ENCODE results near the gene GID8. TPM values are rescaled to one million over a fixed set of nuclear protein-coding genes. Genes with fewer than 3 reads are reported as not detected.

GID8 gene
- total and polyA plus RNA-seq, 2 of the 13 experiments (the other 11 are each of a cell fraction or from before 2014, with no cell fraction given) = 39.6 to 59.8 TPM

- TF ChIP-seq USF2 (IDR thresholded peaks at IDR 0.05; ENCODE audit: low read depth, low read length) (no peak), USF2 (CRISPR knock-in tag; IDR thresholded peaks at IDR 0.05; ENCODE audit: borderline replicate concordance) (0 out of 2 replicates have a peak, but pooled peaks have one; percentile 53), FUBP1 (CRISPR knock-in tag; IDR thresholded peaks at IDR 0.05; ENCODE audit: borderline replicate concordance) (no peak), RFXANK (CRISPR knock-in tag; IDR thresholded peaks at IDR 0.05) (peak; percentile 81), MLX (CRISPR knock-in tag; IDR thresholded peaks at IDR 0.05) (peak; percentile 78), HOXA7 (CRISPR knock-in tag; IDR thresholded peaks at IDR 0.05) (0 out of 2 replicates have a peak, but pooled peaks have one; percentile 65), HOXD1 (CRISPR knock-in tag; IDR thresholded peaks at IDR 0.05) (peak; percentile 94), ZNF770 (CRISPR knock-in tag; IDR thresholded peaks at IDR 0.05) (peak; percentile 64; the same call in 1 of the 2 replicates), ZNF567 (CRISPR knock-in tag; IDR thresholded peaks at IDR 0.05; ENCODE audit: borderline replicate concordance) (peak; percentile 59; the same call in 1 of the 2 replicates), XRCC5 (optimal IDR thresholded peaks at IDR 0.05; ENCODE audit: low read length) (no peak), NR1H2 (CRISPR knock-in tag; IDR thresholded peaks at IDR 0.05; ENCODE audit: borderline replicate concordance, low read depth) (peak; percentile 71), ZNF530 (CRISPR knock-in tag; IDR thresholded peaks at IDR 0.05; ENCODE audit: low read depth) (no peak), SP1 (IDR thresholded peaks at IDR 0.05) (no peak), SP1 (CRISPR knock-in tag; IDR thresholded peaks at IDR 0.05) (peak; percentile 96), ZSCAN12 (CRISPR knock-in tag; IDR thresholded peaks at IDR 0.05) (peak; percentile 98), U2AF2 (IDR thresholded peaks at IDR 0.05; ENCODE audit: low read depth, low read length) (no peak), ZNF616 (CRISPR knock-in tag; IDR thresholded peaks at IDR 0.05; ENCODE audit: low read depth) (0 out of 2 replicates have a peak, but pooled peaks have one; percentile 82)
- TF ChIP-seq, protein P1, sequence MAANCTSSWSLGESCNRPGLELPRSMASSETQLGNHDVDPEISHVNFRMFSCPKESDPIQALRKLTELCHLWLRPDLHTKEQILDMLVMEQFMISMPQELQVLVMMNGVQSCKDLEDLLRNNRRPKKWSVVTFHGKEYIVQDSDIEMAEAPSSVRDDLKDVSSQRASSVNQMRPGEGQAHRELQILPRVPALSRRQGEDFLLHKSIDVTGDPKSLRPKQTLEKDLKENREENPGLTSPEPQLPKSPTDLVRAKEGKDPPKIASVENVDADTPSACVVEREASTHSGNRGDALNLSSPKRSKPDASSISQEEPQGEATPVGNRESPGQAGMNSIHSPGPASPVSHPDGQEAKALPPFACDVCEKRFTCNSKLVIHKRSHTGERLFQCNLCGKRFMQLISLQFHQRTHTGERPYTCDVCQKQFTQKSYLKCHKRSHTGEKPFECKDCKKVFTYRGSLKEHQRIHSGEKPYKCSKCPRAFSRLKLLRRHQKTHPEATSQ (CRISPR knock-in tag; IDR thresholded peaks at IDR 0.05; ENCODE audit: borderline replicate concordance) = peak; percentile 77
- TF ChIP-seq, protein P2, sequence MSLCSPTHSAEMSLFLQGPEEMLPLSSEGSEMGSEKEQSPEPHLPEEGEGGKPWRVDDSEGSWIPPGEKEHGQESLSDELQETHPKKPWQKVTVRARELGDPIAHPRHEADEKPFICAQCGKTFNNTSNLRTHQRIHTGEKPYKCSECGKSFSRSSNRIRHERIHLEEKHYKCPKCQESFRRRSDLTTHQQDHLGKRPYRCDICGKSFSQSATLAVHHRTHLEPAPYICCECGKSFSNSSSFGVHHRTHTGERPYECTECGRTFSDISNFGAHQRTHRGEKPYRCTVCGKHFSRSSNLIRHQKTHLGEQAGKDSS (CRISPR knock-in tag; IDR thresholded peaks at IDR 0.05; ENCODE audit: borderline replicate concordance, low read depth) = peak; percentile 97
These were observed 461 bp upstream of the GID8 start (continued) for GRCh38 chr20:62937268-62938104.
